GM13976 (cell line): ENCODE results near the gene DNHD1.

Experiments
- DNase-seq: peaks from one replicate; pipeline ENCODE4 v3.0.0; 2012; ENCODE audit warnings: low spot score
- in situ Hi-C: fragments of 300-500 bp; cut with MboI; formaldehyde crosslinking; loops from one replicate; pipeline ENCODE4 v1.12.0; 2022; ENCODE audit warnings: low sequenced_read_pairs, mixed read lengths, inconsistent platforms; ENCODE audit not compliant: unreplicated experiment
- TF ChIP-seq, protein P1 (sequence below): IDR thresholded peaks from 2 replicates; pipeline ENCODE4 v1.5.1; 2012; ENCODE audit warnings: borderline replicate concordance, mild to moderate bottlenecking; ENCODE audit not compliant: insufficient read depth; ENCODE audit errors: extremely low read depth, missing control alignments, control extremely low read depth

The DNHD1 gene

DNA sequence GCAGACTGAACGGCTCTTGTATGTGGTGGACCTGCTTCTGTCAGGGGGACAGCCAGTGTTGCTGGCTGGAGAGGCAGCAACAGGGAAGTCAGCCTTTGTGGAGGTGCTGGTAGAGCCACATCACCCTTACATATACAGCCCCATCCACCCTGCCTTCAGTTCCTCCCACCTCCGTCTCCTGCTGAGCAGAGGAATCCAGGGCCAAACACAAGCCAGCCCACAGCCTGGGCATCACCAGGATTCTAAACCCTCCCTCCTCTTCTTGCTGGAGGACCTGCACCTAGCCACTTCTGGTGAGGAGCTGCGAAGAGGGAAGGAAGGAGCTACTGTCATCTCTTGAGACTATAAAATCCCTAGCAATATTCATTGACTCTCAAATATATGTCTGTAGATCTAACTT is 51.6 kb downstream of the DNHD1 start:
- in situ Hi-C loops, result no loop called here
- DNase-seq, result no peak
- TF ChIP-seq, protein P1, sequence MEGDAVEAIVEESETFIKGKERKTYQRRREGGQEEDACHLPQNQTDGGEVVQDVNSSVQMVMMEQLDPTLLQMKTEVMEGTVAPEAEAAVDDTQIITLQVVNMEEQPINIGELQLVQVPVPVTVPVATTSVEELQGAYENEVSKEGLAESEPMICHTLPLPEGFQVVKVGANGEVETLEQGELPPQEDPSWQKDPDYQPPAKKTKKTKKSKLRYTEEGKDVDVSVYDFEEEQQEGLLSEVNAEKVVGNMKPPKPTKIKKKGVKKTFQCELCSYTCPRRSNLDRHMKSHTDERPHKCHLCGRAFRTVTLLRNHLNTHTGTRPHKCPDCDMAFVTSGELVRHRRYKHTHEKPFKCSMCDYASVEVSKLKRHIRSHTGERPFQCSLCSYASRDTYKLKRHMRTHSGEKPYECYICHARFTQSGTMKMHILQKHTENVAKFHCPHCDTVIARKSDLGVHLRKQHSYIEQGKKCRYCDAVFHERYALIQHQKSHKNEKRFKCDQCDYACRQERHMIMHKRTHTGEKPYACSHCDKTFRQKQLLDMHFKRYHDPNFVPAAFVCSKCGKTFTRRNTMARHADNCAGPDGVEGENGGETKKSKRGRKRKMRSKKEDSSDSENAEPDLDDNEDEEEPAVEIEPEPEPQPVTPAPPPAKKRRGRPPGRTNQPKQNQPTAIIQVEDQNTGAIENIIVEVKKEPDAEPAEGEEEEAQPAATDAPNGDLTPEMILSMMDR, result no peak

DNA sequence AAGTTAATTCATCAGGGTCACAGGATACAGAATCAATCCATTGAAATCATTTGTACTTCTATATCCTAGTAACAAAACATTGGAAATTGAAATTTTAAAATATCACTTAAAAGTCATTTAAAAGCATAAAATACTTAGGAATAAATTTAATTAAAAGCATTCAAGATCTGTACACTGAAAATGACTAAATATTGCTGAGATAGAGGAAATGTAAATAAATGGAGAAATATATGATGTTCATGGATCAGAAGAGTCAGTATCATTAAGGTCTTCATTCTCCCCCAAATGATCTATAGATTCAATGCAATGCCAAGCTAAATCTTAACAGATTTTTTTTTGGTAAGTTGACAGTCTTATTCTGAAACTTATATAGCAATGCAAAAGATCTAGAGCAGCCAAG is 56.6 kb downstream of the DNHD1 start:
- in situ Hi-C loops, result no loop called here
- DNase-seq, result no peak

DNA sequence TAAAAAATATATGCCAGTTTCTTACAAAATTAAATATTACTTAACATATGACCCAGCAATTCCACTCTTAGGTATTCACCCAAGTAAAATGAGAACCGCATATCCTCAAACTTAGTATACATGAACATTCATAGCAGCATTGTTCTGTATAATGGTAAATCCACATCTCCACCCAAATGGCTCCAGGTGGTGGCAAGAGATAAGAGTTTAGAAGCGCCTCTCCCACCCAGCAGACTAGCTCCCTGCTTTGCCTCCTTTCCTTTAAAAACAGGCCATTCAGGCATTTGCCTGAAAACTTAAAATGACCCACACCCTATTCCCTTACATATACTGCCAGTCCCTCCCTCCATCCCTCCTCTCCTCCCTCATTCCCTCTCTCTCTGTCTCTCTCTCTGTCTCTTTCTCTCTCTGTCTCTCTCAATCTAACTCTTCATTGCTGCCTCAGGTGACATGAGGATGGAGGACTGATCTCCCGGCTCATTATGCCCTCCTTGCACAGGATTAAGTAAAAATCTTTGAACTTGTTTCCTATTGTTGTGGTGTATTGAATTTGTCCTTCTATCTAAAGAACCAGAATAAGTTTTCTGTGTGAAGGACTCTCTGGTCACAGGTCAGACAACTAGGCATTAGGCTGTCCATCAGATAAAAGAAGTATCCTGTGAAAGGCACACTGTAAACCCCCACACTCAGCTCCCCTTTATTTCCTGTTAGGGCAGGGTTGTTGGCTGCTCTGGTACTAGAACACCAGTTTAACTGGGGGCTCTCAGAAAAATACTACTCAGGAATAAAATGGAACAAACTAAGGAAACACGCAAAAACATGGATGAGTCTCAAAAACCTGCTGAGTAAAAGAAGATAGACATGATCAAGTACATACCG is 58.0 kb downstream of the DNHD1 start:
- in situ Hi-C loops, result no loop called here
- TF ChIP-seq, protein P1, result no peak
- DNase-seq, result no peak

More for the DNA sequence above, 56.6 kb downstream of the DNHD1 start:
- TF ChIP-seq, protein P1, result no peak

DNA sequence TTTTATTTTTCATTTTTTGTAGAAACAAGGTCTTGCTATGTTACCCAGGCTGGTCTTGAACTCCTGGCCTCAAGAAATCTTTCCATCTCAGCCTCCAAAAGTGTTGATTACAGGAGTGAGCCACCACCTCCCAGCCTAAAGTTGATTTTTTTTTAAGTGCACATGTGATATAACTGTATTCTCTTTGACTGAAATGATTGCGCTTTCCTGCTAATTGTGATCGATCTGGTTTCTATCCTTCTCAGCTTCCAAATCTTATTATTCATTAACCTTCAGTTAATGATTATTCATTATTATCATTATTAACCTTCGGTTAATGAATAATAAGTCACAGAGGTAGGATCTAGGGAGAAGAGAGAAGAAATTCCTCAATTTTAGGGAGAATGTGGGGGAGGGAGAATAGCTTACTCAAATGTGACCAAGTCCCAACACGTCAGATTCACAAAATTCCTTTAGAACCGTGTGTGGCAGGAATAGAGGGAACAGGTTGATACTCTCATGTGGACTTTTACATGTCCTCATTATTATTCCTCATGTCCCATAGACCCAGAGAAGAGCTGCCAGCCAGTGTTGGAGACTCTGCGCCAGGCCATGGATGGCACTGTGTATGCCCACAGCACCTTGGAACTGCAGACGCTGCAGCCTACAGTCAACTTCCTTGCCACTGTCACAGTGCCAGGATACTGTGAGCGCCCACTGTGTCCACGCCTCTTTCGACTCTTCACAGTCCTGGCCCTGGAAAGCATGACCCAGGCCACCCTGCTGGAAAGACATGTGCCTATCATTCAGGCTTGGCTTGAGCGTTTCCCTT is 59.3 kb downstream of the DNHD1 start:
- TF ChIP-seq, protein P1, result no peak
- no peak for DNase-seq
- in situ Hi-C loops, result no loop called here

DNA sequence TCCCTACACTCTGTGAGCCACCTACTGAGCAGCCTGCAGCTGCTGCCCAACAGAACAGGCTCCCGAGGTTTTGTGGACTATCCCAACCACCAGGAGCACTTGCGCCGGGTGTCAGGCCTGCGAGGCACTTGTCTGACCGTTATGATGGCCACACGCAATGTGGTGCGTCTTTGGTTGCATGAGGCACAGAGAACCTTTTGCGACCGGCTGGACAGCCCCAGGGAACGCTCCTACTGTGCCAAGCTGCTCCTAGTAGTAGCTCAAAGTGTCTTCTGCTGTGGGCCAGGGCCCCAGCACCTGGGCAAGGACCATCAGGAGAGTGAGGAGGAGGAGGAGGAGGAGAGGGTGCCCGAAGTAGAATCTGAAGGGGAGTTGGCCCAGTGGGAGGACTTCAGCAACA is 60.0 kb downstream of the DNHD1 start:
- DNase-seq, result no peak
- TF ChIP-seq, protein P1, result no peak
- in situ Hi-C loops, result no loop called here

DNA sequence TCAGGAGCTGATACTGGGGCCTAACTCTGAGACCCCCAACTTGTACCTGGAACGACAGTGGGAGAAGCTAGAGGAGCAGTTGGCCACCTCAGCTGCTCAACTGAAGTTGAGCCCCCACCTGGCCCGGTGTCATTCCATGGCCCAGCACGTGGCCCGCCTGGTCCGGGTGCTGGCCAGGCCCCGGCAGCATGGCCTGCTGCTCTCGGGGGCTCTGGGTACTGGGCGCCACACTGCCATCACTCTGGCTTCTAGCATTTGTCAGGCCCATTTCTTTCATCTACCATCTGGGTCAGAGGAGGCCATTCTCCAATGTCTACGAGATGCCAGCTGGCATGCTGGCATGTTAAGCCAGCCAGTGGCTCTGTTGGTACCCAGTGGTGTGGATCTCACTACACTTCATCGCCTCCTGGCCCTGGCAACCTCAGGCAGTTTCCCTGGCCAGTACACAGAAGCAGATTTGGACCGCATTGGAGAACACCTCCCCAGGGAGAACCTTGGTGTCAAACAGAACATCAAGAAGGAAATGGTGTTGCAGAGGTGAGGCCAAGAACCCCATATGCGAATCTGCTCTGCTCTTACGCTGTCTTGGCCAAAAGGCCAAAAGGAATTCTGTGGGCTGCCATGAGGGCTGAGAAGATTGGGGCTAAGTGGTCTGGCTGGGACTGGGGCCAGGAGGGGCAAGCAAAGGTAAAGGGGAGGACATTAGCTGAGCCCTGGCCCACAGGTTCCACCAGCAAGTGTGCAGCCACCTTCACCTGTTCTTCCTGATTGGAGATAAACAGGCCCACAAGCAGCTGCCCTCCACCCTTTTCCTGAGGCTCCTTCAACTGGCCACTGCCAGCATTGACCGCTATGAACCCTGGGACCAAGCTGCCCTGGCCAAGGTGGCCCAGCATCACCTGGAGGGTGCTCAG is 60.9 kb downstream of the DNHD1 start:
- TF ChIP-seq, protein P1, result no peak
- in situ Hi-C loops, result no loop called here
- DNase-seq, result no peak
